Glomerular visceral epithelial cell (primary cell): ENCODE data around the gene LRRFIP1.
"Not testable (repeated sequence)": the region's sequence is repeated elsewhere in the genome, so short reads cannot be mapped to it uniquely, and the experiment has no call there.

Source experiments
- DNase-seq: peaks from one replicate; pipeline ENCODE4 v3.0.0-alpha.2; 2016; ENCODE audit errors: extremely low spot score

Gene LRRFIP1

DNA sequence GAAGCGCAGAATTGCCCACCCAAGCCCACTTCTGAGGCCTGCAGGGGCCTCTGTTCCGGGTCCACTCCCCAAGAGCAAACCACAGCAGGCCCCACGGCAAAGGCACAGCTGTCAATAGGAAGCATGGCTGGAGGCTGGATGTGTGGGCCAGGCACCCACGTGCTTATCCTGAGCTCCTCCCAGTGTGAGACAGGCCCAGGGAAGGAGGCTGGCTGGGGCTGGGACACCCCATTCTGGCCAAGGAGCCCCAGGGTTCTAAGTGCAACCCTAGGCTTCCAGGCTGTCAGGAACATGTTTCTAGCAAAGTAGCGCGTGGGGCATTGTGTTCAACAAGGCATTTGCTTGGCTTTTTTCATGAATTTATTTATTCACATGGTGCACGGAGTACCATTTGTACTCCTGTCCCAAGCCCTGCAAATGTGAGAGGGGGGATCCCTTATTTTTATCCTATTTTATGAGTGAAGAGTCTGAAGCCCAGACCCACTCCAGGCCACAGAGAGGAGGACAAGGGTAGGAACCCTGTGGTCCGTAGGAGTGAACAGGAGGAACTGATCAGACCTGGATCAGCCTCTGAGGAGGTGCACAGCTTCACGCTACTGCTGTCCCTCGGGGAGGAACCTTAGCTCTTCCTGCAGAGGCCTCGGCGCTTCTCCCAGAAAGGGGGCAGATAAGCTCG, 30.7 kb upstream of the LRRFIP1 start:
- DNase-seq: no peak

DNA sequence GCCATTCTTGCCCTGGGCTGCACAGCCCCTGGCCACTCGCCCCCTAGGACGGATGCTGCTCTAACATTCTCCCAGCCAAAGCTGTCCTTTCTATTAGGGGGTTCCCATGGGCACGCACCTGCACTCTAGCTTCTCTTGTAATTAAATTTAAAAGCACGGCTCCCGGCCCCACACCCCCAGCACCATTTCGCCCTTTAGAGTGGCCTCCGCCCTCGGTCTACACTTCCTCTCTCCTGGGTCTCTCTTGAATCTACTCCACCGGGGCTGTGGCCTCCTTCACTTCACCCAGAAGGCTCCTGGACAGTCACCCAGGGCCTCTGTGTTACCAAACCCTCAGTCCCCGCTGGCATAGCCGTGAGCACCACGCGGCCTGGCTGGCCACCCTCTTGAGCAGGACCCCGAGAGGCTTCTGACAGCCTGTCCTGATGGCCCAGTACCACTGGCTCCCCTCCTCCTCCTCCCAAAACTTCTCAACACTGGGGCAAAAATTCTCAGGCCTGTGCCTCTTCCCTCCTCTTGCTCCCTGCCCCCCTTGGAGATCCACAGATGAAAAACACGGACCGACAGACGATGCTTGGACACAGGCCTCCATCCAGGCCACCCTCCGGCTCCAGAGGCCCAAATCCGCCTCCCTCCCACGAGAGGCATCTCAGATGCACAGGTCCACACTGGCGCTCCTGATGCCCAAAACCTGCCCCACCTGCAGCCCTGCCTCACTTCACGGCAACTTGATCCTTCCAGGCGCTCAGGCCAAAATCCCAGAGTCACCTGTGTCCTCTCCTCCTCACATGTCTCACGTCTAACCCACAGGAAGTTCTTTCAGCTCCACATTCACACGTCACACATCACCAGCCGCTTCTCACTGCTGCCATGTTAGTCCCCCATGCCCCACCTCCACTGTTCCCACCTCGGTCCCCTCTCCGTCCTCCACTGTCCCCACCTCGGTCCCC, 29.9 kb upstream of the LRRFIP1 start:
- no peak for DNase-seq

GRCh38 chr2:237598468-237599208, 28.7 kb upstream of the LRRFIP1 start:
- no peak for DNase-seq

GRCh38 chr2:237599465-237600110, 27.8 kb upstream of the LRRFIP1 start:
- no peak for DNase-seq

GRCh38 chr2:237600205-237600846, 27.1 kb upstream of the LRRFIP1 start:
- no peak for DNase-seq

GRCh38 chr2:237601453-237602116, 25.8 kb upstream of the LRRFIP1 start:
- no peak for DNase-seq

GRCh38 chr2:237602409-237602808, 25.0 kb upstream of the LRRFIP1 start:
- DNase-seq: no peak

DNA sequence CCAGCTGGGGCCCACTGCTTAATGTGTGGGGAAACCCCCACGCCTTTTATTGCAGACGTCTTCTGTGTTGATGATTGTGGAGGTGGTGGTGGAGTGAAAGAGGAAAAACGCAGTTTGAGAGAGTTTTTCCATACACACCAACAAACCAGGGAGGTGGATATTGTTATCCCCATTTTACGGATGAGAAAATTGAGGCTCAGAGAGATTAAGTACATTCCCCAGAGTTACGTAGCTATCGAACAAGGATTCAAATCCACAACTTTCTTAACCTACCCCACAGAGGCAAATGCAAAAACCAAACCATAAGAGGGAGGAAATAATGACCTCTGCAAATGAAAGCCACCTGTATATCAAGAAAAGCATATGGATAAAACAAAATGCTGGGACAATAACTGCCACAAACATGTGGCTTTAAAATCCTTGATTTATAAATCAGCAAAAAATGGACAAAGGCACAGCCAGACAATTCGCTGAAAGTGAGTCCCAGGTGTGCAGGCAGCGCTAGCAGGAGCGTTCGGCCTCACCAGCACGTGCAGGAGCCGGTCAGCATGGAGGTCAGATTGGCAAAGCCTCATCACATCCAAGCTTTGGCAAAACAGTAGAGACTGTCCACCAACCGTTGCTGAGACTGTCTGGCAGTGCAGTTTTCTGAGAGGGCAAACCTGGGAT, 24.2 kb upstream of the LRRFIP1 start:
- DNase-seq: no peak

DNA sequence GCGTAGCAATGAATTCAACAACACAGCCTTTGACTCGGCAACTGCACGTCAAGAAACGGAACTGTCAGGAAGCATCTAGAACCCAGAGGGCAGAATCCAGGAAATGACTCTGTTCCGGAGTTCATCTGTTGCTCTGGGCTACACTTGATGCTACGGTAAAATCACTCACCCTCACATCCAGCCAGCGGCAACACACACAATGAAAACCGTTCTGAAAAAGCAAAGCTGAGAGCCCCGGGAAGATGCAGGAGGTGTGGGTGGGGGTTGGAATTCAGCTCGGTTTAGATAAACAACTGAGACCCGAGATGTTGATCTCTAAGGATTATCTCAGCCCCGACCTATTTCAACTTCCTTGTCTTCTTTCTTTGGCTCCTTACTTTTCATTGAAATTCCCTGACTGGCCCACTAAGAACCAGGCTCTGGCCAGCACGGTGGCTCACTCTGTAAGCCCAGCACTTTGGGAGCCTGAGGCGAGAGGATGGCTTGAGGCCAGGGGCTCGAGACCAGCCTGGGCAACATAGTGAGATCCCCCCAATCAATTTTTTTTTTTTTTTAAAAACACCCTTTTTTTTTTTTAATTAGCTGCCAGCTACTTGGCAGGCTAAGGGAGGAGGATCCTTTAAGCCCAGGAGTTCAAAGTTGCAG, 23.5 kb upstream of the LRRFIP1 start:
- peak; percentile 48 for DNase-seq

- no peak for DNase-seq
Measured at GRCh38 chr2:237604391-237604790, 23.0 kb upstream of the LRRFIP1 start.

- peak; percentile 45 for DNase-seq
Measured at GRCh38 chr2:237604960-237605359, 22.4 kb upstream of the LRRFIP1 start.

GRCh38 chr2:237606522-237606921, 20.9 kb upstream of the LRRFIP1 start:
- not testable (repeated sequence) for DNase-seq

DNA sequence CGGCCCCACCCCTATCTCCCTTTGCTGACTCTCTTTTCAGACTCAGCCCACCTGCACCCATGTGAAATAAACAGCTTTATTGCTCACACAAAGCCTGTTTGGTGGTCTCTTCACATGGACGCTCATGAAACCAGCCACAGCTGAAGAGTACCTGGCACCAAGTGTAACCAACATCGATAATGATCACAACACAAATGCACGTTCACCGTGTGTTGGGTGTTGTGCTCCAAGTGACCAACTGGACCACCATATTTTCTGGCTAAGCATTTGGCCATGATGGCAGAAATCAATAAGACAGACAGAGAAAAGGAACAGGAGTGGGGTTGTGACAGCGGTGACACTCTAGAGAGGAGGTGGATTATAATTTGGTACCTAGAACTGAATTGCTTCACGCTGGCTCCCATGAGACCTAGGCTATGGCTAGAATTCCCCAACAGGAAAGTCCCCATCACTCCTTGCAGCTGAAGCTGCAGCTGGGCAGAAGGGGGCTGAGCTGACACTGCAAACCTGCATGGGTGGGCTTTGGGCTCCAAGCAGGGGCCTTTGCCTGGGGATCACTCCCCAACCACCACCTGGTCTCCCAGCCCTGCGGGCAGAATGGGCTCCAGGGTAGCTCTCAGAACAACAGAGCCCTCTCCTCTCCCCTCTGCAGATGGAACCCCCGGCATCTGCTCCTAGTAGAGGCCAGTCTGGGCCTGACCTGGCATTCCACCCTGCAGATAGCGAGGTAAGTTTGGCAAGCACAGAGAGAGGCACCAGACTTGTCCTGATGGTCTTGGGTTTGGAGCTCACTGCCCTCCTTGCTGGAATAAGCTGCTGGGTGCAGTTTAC, 14.6 kb upstream of the LRRFIP1 start:
- DNase-seq: no peak

DNA sequence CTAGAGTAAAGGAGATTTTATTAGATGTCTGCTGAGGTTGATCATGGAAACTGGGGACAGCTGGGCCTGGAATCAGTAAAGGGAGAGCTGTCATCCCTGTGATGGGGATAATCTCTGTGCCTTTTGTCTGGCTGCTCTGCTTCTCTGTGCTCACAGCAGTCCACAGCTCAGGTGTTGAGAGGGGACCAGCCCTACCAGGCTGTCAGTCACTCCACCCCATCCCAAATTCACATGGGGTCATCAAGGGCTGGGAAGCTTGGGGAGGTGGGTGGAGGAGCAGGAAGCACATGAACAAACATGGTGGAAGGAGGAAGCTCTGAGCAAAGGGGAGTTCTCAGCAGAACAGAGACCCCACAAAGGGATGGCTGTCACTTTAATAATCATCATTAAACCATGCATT, 13.7 kb upstream of the LRRFIP1 start:
- DNase-seq: no peak

DNA sequence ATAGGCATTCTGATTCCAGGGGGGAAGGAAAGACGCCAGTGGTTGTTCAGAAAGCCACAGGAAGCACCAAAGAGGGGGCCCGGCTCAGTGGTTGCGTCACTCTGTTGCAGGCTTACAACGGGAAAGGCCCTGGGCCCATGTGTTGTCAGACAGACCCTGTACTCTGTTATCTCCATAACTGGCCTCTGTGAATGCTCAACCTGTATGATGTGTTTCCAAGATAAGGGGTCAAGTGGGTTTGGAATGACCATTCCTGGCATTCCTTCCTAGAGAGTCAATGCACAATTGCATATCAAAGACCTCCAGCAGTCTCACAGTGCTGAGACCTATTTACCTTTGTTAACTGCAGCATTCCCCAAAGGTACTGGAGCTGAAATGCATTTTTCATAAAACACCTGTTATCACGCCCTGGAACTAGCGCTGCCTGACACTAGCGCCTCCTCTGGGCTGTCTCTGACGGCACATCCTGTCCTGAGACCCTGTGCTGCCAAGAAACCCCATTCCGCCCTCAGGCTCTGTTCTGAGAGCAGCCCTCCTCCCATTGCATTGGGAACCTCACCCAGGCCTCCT, 13.2 kb upstream of the LRRFIP1 start:
- DNase-seq: peak; percentile 81

GRCh38 chr2:237615631-237616249, 11.6 kb upstream of the LRRFIP1 start:
- DNase-seq: no peak

DNA sequence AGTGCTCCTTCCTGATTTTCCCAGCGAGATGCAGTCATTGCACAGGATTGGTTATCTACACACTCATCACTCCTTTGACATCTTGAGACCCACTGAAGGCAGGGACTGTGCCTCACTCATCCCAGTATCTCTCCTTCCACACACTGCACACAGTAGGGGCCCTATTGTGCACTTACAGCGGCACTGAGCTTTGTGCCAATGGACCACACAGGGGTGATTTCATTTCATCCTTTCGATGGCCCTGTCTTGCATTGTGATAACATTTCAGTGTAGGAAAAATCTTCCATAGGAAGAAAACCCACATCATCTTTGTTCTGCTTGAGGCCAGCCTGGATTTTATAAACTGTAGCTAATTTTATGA, 11.0 kb upstream of the LRRFIP1 start:
- no peak for DNase-seq
